Fibroblast of skin of back (primary cell): Measurements from ENCODE around the gene PKD1.

Experiments used
- DNase-seq: peaks from one replicate; pipeline ENCODE4 v3.0.0-alpha.2; 2013

Gene PKD1

DNA sequence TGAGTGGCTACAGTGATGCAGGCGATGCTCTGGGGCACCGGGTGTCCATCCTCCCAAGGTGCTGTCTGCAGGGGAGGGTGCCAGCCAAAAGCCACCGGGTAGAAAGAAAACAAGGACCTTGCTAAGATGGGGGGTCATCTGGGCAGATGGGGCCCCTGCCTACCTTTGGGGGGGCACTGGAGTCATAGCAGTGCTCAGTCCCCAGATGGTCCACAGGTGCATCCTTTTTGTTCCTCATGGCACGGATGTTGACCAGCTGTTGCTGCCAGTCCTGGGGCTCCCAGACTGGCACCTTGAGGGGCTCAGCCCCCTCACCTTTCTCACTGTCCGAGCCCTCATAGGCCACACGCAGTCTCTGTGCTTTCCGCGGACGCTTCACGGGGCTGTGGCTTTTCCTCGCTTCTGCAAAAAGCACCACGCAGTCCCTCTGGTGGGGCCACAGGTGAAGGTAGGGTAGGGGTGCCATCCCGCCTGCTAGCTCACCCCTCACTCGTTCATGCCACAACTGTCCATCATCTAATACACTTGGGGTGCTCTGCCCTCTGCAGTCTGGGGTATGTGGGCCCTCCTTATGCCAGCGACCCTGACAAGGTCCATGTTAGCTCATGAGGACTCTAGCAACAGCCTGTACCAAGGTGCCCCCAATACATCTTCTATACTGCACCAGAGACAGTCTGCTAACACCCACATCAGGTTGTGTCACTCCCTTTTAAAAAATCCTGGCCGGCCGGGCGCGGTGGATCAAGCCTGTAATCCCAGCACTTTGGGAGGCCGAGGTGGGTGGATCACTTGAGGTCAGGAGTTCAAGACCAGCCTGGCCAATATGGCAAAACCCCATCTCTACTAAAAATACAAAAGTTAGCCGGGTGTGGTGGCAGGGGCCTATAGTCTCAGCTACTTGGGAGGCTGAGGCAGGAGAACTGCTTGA is 89.5 kb downstream of the PKD1 start:
- DNase-seq: no peak

DNA sequence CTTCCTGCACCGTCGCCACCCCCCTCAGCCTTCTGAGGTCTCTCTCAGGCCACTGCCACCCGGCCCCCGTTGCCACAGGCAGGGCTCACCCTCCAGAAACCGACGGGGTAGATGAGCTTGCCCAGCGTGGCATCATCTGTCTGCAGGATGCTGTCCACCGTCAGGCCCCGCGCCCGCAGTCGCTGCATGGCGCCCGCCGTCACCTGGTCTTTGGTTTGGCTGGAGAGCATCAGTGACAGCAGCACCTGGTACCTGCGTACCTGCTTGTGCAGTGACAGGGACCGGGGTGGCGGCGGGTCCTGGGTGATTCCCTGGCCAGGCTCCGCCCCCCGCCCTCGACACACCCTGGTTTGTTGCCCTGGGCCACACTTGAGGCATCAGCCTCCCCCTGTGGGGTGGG is 91.2 kb downstream of the PKD1 start:
- no peak for DNase-seq

DNA sequence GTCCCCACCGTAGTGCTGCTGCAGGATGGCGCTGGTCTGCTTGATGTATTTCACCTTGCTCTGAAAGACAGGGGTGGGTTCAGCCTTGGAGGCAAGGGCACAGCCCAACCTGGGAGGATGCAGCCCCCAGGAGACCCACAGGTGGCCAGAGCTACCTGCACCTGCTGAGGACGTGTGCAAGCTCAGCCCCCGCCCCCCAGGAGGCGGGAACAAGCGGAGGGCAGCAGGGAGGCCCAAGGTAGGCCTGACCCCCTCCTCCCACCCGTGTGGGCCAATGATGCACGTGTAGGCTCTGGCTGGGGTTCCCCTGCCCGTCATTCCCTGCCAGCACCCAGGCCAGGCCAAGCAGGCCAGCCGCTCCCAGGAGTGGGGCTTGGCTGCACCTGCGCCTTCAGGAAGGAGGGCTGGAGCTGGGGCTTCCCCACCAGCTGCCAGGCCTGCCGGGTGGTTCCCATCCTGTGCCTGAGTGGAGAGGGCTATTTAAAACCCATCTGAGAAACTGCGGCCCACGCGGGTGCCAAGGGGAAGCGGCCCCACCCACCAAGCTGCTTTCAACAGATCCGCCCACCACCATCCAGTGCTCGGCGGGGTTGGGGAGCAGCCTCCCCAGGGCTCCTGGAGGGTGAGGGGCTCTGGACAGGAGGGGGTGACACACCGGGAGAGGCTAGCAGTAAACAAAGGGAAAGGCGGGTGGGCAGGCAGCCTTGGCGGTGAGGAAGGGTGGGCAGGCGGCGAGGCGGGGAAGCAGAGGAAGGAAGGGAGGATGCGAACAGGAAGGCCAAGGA is 91.8 kb downstream of the PKD1 start:
- DNase-seq: no peak

DNA sequence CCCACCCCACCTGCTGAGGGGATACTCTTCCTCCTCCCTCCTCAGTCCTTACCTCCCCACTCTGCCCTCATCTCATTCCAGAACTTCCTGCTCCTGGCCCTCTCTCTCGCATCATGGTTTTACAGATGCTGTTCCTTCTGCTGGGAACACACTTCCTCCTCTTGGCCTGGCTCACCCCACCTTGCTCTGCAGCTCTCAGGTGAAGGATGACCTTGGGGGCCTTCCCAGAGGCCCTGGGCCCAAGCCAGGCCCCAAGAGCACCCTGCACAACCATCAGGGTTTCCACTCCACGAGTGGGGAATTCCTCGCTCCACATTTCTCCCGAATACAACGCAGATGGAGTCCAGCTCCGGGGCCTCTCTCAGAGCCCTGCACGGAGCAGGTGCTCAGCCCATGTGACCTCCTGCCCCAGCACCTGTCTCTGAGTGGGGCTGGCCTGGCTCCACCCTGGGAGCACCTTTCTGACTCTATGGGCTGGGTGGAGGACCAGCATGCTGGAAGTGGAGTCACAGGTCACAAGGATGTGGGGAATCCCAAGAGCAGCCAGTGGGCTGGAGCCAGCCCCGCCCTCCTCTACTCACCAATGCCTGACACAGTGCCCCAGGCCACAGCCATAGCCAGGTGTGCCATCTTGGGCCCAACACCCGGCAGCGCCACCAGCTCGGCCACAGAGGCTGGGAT is 92.6 kb downstream of the PKD1 start:
- no peak for DNase-seq

DNA sequence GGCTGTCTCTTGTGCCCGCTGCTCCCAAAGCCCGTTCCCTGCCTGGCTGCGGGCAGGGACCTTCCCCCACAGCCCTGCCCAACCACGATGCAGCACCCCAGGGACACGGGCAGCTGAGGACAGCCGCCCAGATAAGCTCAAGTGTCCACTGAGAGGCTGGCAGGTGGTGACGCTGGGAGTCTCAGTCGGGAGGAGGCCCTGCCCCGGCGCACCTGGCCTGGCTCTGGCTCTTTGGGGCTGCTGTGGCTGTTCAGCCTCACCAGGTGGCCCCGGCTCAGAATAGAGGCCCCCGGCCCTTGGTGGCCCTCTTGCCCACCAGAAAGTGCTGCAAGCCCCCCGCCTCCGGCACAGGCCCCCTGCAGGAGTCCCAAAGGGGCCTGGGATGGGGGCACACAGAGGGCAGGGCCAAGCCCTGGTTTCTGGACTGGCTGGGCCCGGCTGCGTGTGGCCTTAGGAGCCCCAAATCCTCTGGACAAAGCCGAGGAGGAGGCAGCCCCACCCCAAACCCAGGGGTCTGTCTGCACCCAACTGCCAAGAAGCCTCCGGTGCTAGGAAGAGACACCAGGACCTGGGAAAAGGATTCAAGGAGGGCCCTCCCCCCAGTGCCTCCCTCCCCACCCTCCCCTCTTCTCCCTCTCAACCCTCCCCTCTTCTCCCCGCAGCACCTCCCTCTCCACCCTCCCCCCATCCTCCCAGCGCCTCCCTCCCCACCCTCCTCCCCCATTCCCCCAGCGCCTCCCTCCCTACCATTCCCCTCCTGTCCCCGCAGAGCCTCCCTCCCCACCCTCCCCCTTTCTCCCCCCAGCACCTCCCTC is 93.3 kb downstream of the PKD1 start:
- DNase-seq: no peak

DNA sequence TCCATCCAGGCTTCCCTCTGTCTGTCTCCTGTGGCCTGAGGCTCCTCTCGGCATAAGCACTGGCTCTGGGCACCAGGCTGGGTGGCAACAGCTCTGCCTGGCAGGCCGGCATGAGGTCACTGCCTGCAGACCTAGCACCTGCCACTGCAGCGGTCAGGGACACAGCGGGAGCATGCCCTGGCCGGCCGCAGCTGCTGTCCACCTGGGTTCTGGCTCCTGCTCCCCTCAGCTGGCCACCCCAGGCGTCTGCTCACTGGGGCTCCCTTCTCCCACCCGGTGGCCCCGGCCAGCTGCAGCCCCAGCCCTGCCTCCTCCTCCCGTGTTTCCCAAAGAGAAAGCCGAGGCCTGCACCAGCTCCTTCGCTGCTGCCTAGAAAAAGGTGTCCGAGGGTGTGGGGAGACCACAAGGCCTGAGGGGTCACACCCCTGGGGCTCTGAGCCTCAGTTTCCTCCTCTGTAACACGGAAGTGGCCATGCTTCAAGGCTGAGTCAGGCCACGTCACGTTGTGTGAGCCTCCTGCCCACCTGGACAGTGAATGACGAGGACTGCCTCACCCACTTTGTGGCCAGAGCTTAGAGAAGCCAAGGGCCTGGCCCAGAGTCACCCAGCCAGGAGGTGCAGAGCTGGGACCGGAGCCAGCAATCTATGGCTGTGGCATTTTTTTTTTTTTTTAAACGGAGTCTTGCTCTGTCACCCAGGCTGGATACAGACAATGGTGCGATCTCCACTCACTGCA is 94.7 kb downstream of the PKD1 start:
- DNase-seq: no peak

DNA sequence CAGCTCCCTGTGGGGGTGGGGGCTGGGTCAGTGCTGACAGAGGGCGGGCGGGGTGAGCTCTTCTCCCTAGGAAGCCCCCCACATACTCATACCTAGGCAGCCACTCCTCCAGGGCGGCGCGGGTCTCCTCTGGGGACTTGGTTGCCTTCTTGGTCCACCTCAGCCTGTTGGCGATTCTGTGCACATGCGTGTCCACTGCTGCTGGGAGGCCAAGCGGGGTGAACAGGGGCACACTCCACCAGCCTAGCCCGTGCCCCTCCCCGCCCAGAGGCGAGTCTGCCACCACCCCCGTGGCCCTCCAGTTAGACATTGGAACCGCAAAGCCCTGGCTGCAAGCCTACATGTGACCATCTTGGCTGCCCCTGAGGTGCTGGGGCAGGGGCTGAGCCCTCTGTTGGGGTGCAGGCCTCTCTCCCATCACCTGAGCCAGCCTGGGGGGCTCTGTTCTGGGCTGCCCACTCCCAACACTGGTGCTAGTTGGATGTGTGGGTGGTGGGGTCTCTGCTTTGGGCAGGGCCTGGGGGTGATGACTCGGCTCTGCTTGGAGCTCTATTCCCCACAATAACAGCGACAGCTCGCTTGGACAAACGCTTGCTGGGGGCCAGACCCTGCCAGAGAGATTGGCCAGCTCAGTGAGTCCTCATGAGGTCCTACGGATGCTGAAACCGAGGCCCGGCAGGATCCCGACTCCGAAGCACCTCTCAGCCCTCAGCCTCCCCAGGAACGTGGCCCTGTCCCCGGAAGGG is 95.5 kb downstream of the PKD1 start:
- DNase-seq: no peak

DNA sequence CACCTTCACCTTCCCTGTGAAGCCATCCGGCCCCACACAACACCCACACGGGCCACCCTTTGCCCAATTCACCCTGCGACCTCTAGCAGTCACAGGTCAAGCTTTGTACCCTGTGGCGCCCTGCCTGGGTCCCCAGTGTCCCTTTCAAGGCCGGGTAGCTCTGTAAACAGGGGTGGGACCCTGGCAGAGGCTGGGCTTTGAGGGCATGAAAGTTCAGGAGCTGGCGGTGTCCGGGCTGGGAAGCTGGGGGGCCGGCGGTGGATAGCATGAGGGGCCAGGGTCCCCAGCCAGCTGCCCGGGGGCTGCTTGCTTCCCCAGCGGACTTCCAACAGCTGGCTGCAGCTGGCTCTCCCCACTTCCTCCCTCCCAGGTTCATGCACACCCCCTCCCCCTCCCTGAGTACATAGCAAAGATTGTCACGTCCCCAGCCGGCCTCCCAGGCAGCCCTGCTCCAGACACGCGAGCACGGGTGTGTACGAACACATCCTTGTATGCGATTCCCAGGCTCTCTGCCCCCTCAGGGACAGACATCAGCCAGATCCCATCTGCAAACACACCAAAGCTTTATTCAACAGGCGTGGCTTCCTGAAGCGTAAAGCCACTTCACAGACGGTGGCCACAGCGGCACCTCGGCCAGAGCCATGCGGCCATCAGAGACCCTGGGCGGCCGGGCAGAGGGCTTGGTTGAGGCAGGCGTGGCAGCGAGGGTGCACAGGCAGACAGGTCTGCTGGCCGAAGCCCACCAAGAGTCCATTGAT is 96.2 kb downstream of the PKD1 start:
- DNase-seq: peak; percentile 98
